ENCODE results near the gene PKP4. TPM values are rescaled to one million over a fixed set of nuclear protein-coding genes. Genes with fewer than 3 reads are reported as not detected.

The PKP4 gene
- total and polyA plus RNA-seq, 2 of the 8 experiments (the other 6 are each of a cell fraction or from before 2014, with no cell fraction given): 48.2 to 88.0 TPM

DNA sequence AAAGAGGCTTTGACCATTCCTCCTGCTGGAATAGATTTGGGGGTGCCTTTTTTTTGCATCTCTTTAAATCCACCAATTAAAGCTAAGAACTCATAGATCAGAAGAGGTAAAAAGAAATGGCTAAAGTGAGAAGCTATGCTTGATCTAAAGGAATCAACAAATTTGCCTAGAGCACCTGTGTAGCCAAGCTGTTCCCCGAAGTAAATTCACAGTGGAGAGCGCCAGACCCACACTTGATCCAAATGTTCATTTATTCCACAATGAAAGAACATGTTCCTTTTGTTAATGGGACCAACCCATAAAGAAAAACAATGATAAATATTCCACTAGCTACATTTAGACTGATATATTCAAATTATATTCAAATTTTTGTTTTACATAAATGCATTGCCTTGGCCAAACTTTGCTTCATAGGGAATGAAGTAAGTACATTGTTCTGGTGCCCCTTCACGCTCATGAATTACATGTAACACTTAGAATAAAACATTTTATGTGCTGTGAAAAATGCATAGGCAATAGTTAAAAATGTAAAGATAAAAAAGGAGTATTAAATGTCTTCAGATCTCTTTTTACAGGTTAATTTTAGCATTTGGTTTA lies 167.4 kb downstream of the PKP4 start:
- H2BK20ac ChIP-seq (ENCODE audit: low read length): no peak overlapping the region
- H3K27ac ChIP-seq (ENCODE audit: low read depth, low read length): no peak overlapping the region
- H3K4me1 ChIP-seq (replicated peaks in 1 of 4; ENCODE audit: control insufficient read depth in 3 of 4, insufficient read depth in 4 of 4, low read length in 3 of 4): no peaks in the 10 kb centered on the region
- no peaks in the 10 kb centered on the region for H3K79me1 ChIP-seq (ENCODE audit: low read depth, low read length)
- no peaks in the 10 kb centered on the region for H3K79me2 ChIP-seq (ENCODE audit: control insufficient read depth in 1 of 2, insufficient read depth in 2 of 2, low read length in 2 of 2)
- H2BK5ac ChIP-seq (ENCODE audit: low read depth, low read length): no peak overlapping the region
- H3K9me3 ChIP-seq (ENCODE audit: insufficient read depth in 2 of 2, low read depth in 1 of 2, low read length in 1 of 2): no peaks in the 10 kb centered on the region
- no peak overlapping the region for H4K8ac ChIP-seq (ENCODE audit: extremely low read depth, insufficient read depth, low read length)
- no peak overlapping the region for H3K14ac ChIP-seq (ENCODE audit: insufficient read length)
- WGBS, 2 experiments (ENCODE audit: extremely low coverage in 1 of 2, insufficient coverage in 1 of 2, insufficient read length in 1 of 2, insufficient replicate concordance in 2 of 2, low coverage in 1 of 2, low lambda C conversion rate in 2 of 2, missing lambda C conversion rate in 1 of 2): 93% methylated on average over 3 of the region's 3 CpGs; no CpG with 5 or more reads in 1 of the 2 experiments
- H2BK12ac ChIP-seq (ENCODE audit: low read depth, low read length): no peak overlapping the region
- DNase-seq (ENCODE audit: low read depth in 1 of 2, low spot score in 2 of 2) (no peak), FAIRE-seq (no peak)
- H2AFZ ChIP-seq (ENCODE audit: low read length): no peak overlapping the region
- no peak overlapping the region for H3K4ac ChIP-seq (replicated peaks; ENCODE audit: insufficient read length, low read depth, low read length)
- H3K9ac ChIP-seq (replicated peaks in 1 of 4; ENCODE audit: extremely low read depth in 1 of 4, low read depth in 3 of 4, low read length in 3 of 4): no peak overlapping the region
- peaks cover 2 to 43% (median 21%) of the 10 kb centered on the region in 4 experiments; a peak in 7 of 8 replicates for H3K36me3 ChIP-seq (ENCODE audit: control insufficient read depth in 2 of 4, insufficient read depth in 4 of 4, low read length in 3 of 4)
- H2BK120ac ChIP-seq (replicated peaks; ENCODE audit: low read depth, low read length): no peak overlapping the region
- no peak overlapping the region for H3K23ac ChIP-seq (ENCODE audit: insufficient read length)
- H3K18ac ChIP-seq (ENCODE audit: extremely low read depth, low read length): no peak overlapping the region
- H3K27me3 ChIP-seq (replicated peaks in 1 of 4; ENCODE audit: control insufficient read depth in 3 of 4, extremely low read depth in 1 of 4, insufficient read depth in 3 of 4, low read length in 3 of 4): no peaks in the 10 kb centered on the region
- peaks cover 0 to 3% of the 10 kb centered on the region in 2 experiments for H4K20me1 ChIP-seq (replicated peaks in 1 of 2; ENCODE audit: control insufficient read depth in 1 of 2, insufficient read depth in 2 of 2, low read length in 2 of 2)
- ChIA-PET CTCF (ENCODE audit: partially characterized antibody) (no interaction called here), POLR2A (ENCODE audit: partially characterized antibody) (no interaction called here)
- no peak overlapping the region for H3K4me3 ChIP-seq (ENCODE audit: extremely low read depth in 1 of 4, insufficient read depth in 2 of 4, low read depth in 3 of 4, low read length in 4 of 4)
- H2AK5ac ChIP-seq (ENCODE audit: low read depth, low read length): no peak overlapping the region
- no peaks in the 10 kb centered on the region for H3K23me2 ChIP-seq (ENCODE audit: low read depth, low read length)
- no peak overlapping the region for H2BK15ac ChIP-seq (ENCODE audit: low read length)
- no peak overlapping the region for H4K5ac ChIP-seq (ENCODE audit: insufficient read length, low read depth, low read length)
- H3K56ac ChIP-seq (replicated peaks; ENCODE audit: insufficient read length, low read depth, low read length): no peak overlapping the region
- no peak overlapping the region for H3K4me2 ChIP-seq (ENCODE audit: insufficient read depth in 1 of 2, low read depth in 2 of 2, low read length in 2 of 2)
- no peak overlapping the region for H4K91ac ChIP-seq (replicated peaks; ENCODE audit: insufficient read length, low read length)
- no peak for TF ChIP-seq KDM4A (IDR thresholded peaks at IDR 0.05; ENCODE audit: low read depth, low read length, severe bottlenecking)
- no peak for TF ChIP-seq SAP30 (IDR thresholded peaks at IDR 0.05; ENCODE audit: insufficient read depth, insufficient replicate concordance, low read length)
- no peak for TF ChIP-seq ASH2L (IDR thresholded peaks at IDR 0.05; ENCODE audit: low read length)
- TF ChIP-seq NRF1 (IDR thresholded peaks at IDR 0.05; ENCODE audit: low read depth, low read length): no peak
- no peak for TF ChIP-seq GTF2F1 (IDR thresholded peaks at IDR 0.05; ENCODE audit: borderline replicate concordance, low read depth, low read length)
- no peak for TF ChIP-seq JUND (IDR thresholded peaks at IDR 0.05; ENCODE audit: low read length)
- TF ChIP-seq EZH2 (IDR thresholded peaks at IDR 0.05; ENCODE audit: low read depth, low read length, severe bottlenecking): no peak
- no peak for TF ChIP-seq BRCA1 (IDR thresholded peaks at IDR 0.05; ENCODE audit: low read depth, low read length)
- TF ChIP-seq RAD21 (IDR thresholded peaks at IDR 0.05 in 1 of 2, conservative IDR thresholded peaks at IDR 0.05 in 1 of 2; ENCODE audit: low read depth in 2 of 2, low read length in 2 of 2): no peak
- no peak for TF ChIP-seq SP2 (IDR thresholded peaks at IDR 0.05; ENCODE audit: low read length)
- no peak for TF ChIP-seq KDM5A (IDR thresholded peaks at IDR 0.05; ENCODE audit: low read length)
- TF ChIP-seq, protein P1, sequence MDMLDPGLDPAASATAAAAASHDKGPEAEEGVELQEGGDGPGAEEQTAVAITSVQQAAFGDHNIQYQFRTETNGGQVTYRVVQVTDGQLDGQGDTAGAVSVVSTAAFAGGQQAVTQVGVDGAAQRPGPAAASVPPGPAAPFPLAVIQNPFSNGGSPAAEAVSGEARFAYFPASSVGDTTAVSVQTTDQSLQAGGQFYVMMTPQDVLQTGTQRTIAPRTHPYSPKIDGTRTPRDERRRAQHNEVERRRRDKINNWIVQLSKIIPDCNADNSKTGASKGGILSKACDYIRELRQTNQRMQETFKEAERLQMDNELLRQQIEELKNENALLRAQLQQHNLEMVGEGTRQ (IDR thresholded peaks at IDR 0.05; ENCODE audit: low read length): no peak
- no peak for TF ChIP-seq BCL11A (IDR thresholded peaks at IDR 0.05; ENCODE audit: low read depth in 2 of 2, low read length in 2 of 2)
